ENCODE measurements around the gene SFT2D1.

SFT2D1 gene

DNA sequence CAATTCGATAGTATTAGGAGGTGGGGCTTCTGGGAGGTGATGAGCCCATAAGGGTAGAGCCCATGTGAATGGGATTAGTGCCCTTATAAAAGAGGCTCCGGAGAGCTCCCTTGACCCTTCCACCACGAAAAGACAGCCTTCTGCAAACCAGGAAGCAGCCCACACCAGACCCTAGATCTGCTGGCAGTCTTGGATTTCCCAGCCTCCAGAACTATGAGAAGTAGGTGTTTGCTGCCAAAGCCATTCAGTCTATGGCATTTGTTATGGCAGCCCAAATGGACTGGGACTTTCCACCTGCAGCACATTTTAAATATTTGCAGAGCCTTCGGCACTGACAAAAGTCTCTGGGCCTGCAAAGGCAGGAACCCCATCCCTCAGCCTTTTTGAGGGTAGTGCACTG, 11.8 kb upstream of the SFT2D1 start:
- H3K36me3 ChIP-seq (ENCODE audit: insufficient read depth): no peaks in the 10 kb centered on the region
- no peaks in the 10 kb centered on the region for H3K4me1 ChIP-seq (ENCODE audit: low read depth, poor library complexity, severe bottlenecking)
- H3K9ac ChIP-seq: no peak overlapping the region
- no peak overlapping the region for H3K4me2 ChIP-seq
- H3K27me3 ChIP-seq (ENCODE audit: insufficient read depth, low read depth): no peaks in the 10 kb centered on the region
- H3K27ac ChIP-seq: no peak overlapping the region
- H3K79me2 ChIP-seq (ENCODE audit: insufficient read depth, low read depth): no peaks in the 10 kb centered on the region
- H4K20me1 ChIP-seq (ENCODE audit: insufficient read depth): no peaks in the 10 kb centered on the region
- H2AFZ ChIP-seq (ENCODE audit: low read depth): no peak overlapping the region
- H3K4me3 ChIP-seq (IDR thresholded peaks at IDR 0.05; ENCODE audit: insufficient read depth, low read depth, low read length): no peak overlapping the region
- TF ChIP-seq, protein P1, sequence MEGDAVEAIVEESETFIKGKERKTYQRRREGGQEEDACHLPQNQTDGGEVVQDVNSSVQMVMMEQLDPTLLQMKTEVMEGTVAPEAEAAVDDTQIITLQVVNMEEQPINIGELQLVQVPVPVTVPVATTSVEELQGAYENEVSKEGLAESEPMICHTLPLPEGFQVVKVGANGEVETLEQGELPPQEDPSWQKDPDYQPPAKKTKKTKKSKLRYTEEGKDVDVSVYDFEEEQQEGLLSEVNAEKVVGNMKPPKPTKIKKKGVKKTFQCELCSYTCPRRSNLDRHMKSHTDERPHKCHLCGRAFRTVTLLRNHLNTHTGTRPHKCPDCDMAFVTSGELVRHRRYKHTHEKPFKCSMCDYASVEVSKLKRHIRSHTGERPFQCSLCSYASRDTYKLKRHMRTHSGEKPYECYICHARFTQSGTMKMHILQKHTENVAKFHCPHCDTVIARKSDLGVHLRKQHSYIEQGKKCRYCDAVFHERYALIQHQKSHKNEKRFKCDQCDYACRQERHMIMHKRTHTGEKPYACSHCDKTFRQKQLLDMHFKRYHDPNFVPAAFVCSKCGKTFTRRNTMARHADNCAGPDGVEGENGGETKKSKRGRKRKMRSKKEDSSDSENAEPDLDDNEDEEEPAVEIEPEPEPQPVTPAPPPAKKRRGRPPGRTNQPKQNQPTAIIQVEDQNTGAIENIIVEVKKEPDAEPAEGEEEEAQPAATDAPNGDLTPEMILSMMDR (conservative IDR thresholded peaks at IDR 0.05; ENCODE audit: low read depth, low read length): no peak

DNA sequence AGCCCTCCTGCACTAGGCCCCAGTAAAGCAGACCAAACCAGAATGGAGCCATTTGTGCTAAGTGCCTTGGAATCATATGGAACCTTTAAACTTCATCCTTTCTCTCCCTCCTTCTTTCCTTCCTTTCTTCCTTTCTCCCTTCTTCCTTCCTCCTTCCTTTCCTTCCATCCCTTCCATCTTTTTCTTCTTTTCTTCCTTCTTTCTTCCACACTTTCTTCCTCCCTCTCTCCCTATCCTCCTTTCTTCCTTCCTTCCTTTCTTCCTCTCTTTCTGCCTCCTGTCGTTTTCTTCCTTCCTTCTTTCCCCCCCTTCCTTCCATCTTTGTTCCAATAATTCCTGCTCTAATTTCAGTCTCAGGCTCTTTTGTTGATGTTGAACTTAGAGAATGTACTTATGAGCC, 11.2 kb upstream of the SFT2D1 start:
- TF ChIP-seq, protein P1 (conservative IDR thresholded peaks at IDR 0.05; ENCODE audit: low read depth, low read length): no peak
- H3K4me2 ChIP-seq: no peak overlapping the region
- no peaks in the 10 kb centered on the region for H3K4me1 ChIP-seq (ENCODE audit: low read depth, poor library complexity, severe bottlenecking)
- no peak overlapping the region for H3K9ac ChIP-seq
- H3K79me2 ChIP-seq (ENCODE audit: insufficient read depth, low read depth): no peaks in the 10 kb centered on the region
- no peaks in the 10 kb centered on the region for H4K20me1 ChIP-seq (ENCODE audit: insufficient read depth)
- no peaks in the 10 kb centered on the region for H3K27me3 ChIP-seq (ENCODE audit: insufficient read depth, low read depth)
- no peaks in the 10 kb centered on the region for H3K36me3 ChIP-seq (ENCODE audit: insufficient read depth)
- no peak overlapping the region for H3K27ac ChIP-seq
- H3K4me3 ChIP-seq (IDR thresholded peaks at IDR 0.05; ENCODE audit: insufficient read depth, low read depth, low read length): no peak overlapping the region
- H2AFZ ChIP-seq (ENCODE audit: low read depth): no peak overlapping the region

DNA sequence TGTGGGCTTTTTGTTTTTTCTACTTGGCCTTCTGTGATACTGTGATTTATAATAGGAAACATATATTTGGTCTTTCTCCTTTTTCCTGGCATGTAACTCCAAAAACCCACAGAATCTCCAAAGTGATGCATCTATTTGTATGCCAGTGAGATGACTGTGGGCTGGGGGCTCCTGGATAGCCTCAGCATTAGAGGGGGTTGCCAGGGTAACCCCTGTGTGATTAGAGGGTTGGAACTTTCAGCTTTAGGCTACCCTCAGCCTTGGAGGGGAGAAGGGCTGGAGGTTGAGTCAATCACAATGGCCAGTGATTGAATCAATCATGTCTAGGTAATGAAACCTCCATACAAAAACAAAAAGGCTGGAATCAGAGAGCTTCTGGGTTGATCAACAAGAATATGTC, 10.6 kb upstream of the SFT2D1 start:
- Histone ChIP-seq H3K36me3 (ENCODE audit: insufficient read depth) (no peaks in the 10 kb centered on the region), H3K27ac (no peak overlapping the region), H3K79me2 (ENCODE audit: insufficient read depth, low read depth) (no peaks in the 10 kb centered on the region), H2AFZ (ENCODE audit: low read depth) (no peak overlapping the region), H3K4me3 (IDR thresholded peaks at IDR 0.05; ENCODE audit: insufficient read depth, low read depth, low read length) (no peak overlapping the region), H3K4me1 (ENCODE audit: low read depth, poor library complexity, severe bottlenecking) (no peaks in the 10 kb centered on the region), H3K27me3 (ENCODE audit: insufficient read depth, low read depth) (no peaks in the 10 kb centered on the region), H3K4me2 (no peak overlapping the region), H4K20me1 (ENCODE audit: insufficient read depth) (no peaks in the 10 kb centered on the region), H3K9ac (no peak overlapping the region)
- TF ChIP-seq, protein P1 (conservative IDR thresholded peaks at IDR 0.05; ENCODE audit: low read depth, low read length): no peak

DNA sequence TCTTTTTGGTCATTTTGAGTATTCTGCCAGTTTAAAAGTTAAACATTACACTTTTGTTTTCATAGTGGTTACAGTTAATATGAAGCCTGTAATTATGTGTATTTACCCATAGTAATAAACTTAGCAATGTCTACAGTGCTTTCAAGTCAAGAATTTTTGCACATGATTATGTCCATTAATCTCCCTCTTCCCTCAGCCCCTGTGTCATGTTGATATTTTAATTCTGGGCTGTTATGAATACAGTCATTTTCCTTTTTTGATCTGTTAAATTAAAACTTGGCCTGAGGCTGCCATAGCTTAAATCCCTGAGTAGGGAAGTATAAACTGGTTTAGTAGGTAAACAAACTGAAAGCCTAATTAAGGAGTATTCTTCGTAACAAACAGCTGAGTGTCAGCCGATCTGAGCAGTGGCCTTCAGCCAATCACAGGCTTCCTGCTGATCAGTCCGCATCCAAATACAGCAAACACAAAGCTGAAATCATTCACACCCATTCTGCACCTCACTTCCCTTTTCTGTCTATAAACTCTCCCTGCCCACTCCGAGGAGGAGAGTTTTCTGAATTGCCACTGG, 9.5 kb upstream of the SFT2D1 start:
- Histone ChIP-seq H3K27ac (no peak overlapping the region), H3K9ac (no peak overlapping the region), H2AFZ (ENCODE audit: low read depth) (no peak overlapping the region), H3K79me2 (ENCODE audit: insufficient read depth, low read depth) (no peaks in the 10 kb centered on the region), H3K4me1 (ENCODE audit: low read depth, poor library complexity, severe bottlenecking) (no peaks in the 10 kb centered on the region), H4K20me1 (ENCODE audit: insufficient read depth) (no peaks in the 10 kb centered on the region), H3K4me3 (IDR thresholded peaks at IDR 0.05; ENCODE audit: insufficient read depth, low read depth, low read length) (no peak overlapping the region), H3K27me3 (ENCODE audit: insufficient read depth, low read depth) (no peaks in the 10 kb centered on the region), H3K4me2 (no peak overlapping the region), H3K36me3 (ENCODE audit: insufficient read depth) (no peaks in the 10 kb centered on the region)
- TF ChIP-seq, protein P1 (conservative IDR thresholded peaks at IDR 0.05; ENCODE audit: low read depth, low read length): no peak

All from KMS-11 (cell line).